Loucy (cell line): ENCODE results near the gene SLC15A5.

Source experiments
- H2AFZ ChIP-seq: fragments of 200-600 bp; sonication (generic); 2 replicates; pipeline ENCODE4 v1.6.0; 2016; ENCODE audit warnings: antibody characterized with exemption, mild to moderate bottlenecking, low read length, moderate library complexity
- H3F3A ChIP-seq: fragments of 200-600 bp; 2 replicates; pipeline ENCODE4 v1.6.0; 2016; ENCODE audit warnings: antibody characterized with exemption, low read depth, mild to moderate bottlenecking
- H3K27me3 ChIP-seq: fragments of 200-600 bp; sonication (generic); 2 replicates; pipeline ENCODE4 v1.6.1; 2014; ENCODE audit warnings: low read length, mild to moderate bottlenecking; ENCODE audit not compliant: insufficient read depth, poor library complexity, severe bottlenecking
- H3K36me3 ChIP-seq: fragments of 200-600 bp; sonication (generic); 2 replicates; pipeline ENCODE4 v1.6.1; 2016; ENCODE audit warnings: low read length; ENCODE audit not compliant: insufficient read depth
- H3K4me1 ChIP-seq: fragments of 200-600 bp; sonication (generic); 2 replicates; pipeline ENCODE4 v1.5.1; 2014; ENCODE audit warnings: low read length, mild to moderate bottlenecking; ENCODE audit not compliant: insufficient read depth, poor library complexity, severe bottlenecking
- H3K4me2 ChIP-seq: fragments of 200-600 bp; sonication (generic); 2 replicates; pipeline ENCODE4 v1.6.0; 2014; ENCODE audit warnings: antibody characterized with exemption, low read length, low read depth, mild to moderate bottlenecking; ENCODE audit not compliant: poor library complexity, severe bottlenecking
- H3K4me3 ChIP-seq: fragments of 200-600 bp; sonication (generic); 2 replicates; pipeline ENCODE4 v1.5.1; 2014; ENCODE audit warnings: low read length, mild to moderate bottlenecking, mixed read lengths; ENCODE audit not compliant: poor library complexity, severe bottlenecking
- H3K79me2 ChIP-seq: fragments of 200-600 bp; sonication (generic); 2 replicates; pipeline ENCODE4 v1.6.1; 2014; ENCODE audit warnings: low read length; ENCODE audit not compliant: insufficient read depth
- H3K9ac ChIP-seq: fragments of 200-600 bp; sonication (generic); 2 replicates; pipeline ENCODE4 v1.6.0; 2014; ENCODE audit warnings: mild to moderate bottlenecking, low read depth, low read length, moderate library complexity; ENCODE audit not compliant: poor library complexity, severe bottlenecking
- H3K9me2 ChIP-seq: fragments of 200-600 bp; sonication (generic); replicated peaks from 2 replicates; pipeline ENCODE4 v1.6.1; 2016; ENCODE audit warnings: low read depth, low read length, mixed read lengths
- H3K9me3 ChIP-seq: fragments of 200-600 bp; sonication (generic); 2 replicates; pipeline ENCODE4 v1.6.1; 2014; ENCODE audit warnings: mild to moderate bottlenecking, antibody characterized with exemption, low read length, low read depth; ENCODE audit not compliant: insufficient read depth
- H4K20me1 ChIP-seq: fragments of 200-600 bp; sonication (generic); 2 replicates; pipeline ENCODE4 v1.6.0; 2014; ENCODE audit warnings: antibody characterized with exemption, low read length, mild to moderate bottlenecking; ENCODE audit not compliant: insufficient read depth, poor library complexity, severe bottlenecking
- EZH2phosphoT487 ChIP-seq: fragments of 200-600 bp; IDR thresholded peaks from 2 replicates; pipeline ENCODE4 v1.6.1; 2018; ENCODE audit warnings: antibody characterized with exemption, mild to moderate bottlenecking, moderate library complexity, borderline replicate concordance
- TF ChIP-seq, protein P1 (sequence below): fragments of 200-600 bp; sonication (generic); conservative IDR thresholded peaks from 2 replicates; pipeline ENCODE4 v1.5.1; 2014; ENCODE audit warnings: mild to moderate bottlenecking, antibody characterized with exemption, low read length

Gene SLC15A5

DNA sequence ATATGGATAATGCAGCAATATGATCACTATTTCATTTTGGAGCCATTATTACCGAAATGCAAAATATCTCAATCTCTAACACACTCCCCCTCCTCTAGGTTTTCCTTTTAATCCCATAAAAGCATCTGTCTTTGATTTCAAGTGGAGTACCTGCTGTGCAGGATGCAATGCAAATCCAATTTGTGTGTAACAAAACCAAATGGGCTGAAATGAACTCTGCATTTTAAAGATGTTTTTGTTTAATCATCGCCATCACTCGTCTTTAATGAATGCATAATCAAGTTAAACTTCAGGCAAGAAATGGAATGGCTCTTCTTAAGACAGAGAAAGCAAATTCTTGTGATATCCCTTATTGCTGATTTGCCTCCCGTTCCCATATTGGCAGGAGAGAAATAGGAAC is 114.3 kb downstream of the SLC15A5 start:
- Histone ChIP-seq H3K4me1 (no peaks in the 10 kb centered on the region), H3K4me2 (no peak overlapping the region), H3K9me3 (no peaks in the 10 kb centered on the region), H3K9ac (no peak overlapping the region), H3K9me2 (no peaks in the 10 kb centered on the region), H4K20me1 (no peaks in the 10 kb centered on the region), H3K4me3 (no peak overlapping the region), H2AFZ (no peak overlapping the region), H3K27me3 (no peaks in the 10 kb centered on the region), H3F3A (no peaks in the 10 kb centered on the region), H3K36me3 (no peaks in the 10 kb centered on the region), H3K79me2 (no peaks in the 10 kb centered on the region)
- TF ChIP-seq, protein P1, sequence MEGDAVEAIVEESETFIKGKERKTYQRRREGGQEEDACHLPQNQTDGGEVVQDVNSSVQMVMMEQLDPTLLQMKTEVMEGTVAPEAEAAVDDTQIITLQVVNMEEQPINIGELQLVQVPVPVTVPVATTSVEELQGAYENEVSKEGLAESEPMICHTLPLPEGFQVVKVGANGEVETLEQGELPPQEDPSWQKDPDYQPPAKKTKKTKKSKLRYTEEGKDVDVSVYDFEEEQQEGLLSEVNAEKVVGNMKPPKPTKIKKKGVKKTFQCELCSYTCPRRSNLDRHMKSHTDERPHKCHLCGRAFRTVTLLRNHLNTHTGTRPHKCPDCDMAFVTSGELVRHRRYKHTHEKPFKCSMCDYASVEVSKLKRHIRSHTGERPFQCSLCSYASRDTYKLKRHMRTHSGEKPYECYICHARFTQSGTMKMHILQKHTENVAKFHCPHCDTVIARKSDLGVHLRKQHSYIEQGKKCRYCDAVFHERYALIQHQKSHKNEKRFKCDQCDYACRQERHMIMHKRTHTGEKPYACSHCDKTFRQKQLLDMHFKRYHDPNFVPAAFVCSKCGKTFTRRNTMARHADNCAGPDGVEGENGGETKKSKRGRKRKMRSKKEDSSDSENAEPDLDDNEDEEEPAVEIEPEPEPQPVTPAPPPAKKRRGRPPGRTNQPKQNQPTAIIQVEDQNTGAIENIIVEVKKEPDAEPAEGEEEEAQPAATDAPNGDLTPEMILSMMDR: no peak
- TF ChIP-seq EZH2phosphoT487: no peak

DNA sequence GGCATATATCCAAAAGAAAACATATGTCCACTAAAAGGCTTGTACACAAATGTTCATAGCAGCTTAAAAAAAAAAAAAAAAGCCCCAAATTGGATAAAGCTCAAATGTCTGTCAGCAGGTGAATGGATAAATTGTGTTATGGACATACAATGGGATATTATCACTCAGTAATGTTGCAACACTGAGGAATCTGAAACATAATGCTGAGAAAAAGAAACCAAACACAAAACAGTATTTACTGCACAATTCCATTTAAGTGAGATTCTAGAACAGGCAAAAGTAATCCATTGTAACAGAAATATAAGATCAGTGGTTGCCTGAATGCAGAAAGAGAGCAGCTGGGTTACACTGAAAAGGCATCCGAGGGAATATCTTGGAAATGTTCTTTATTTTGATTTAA is 117.9 kb downstream of the SLC15A5 start:
- no peaks in the 10 kb centered on the region for H4K20me1 ChIP-seq
- H3K9me3 ChIP-seq: no peaks in the 10 kb centered on the region
- H3K4me1 ChIP-seq: no peaks in the 10 kb centered on the region
- H3K4me2 ChIP-seq: no peak overlapping the region
- no peak for TF ChIP-seq EZH2phosphoT487
- TF ChIP-seq, protein P1: no peak
- no peaks in the 10 kb centered on the region for H3F3A ChIP-seq
- H3K36me3 ChIP-seq: no peaks in the 10 kb centered on the region
- H3K9ac ChIP-seq: no peak overlapping the region
- no peaks in the 10 kb centered on the region for H3K27me3 ChIP-seq
- no peaks in the 10 kb centered on the region for H3K9me2 ChIP-seq
- no peaks in the 10 kb centered on the region for H3K79me2 ChIP-seq
- no peak overlapping the region for H3K4me3 ChIP-seq
- H2AFZ ChIP-seq: no peak overlapping the region

DNA sequence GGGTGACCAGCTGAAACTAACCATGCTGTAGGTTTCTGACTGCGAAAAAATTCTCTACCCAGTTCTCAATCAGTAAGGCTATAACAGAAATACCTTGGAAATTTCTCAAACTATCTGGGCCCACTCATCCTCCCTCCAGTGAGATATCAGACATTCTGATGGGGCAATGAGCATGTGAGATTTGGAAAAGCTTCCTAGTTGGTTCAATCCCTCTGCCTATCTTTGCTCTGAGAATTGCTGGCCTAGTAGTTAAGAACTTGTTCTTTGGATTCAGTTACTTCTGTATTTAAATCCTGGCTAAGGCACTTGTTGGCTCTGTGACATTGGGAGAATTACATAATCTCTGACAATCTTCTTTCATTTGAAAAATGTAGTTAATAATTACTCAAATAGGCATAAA is 119.4 kb downstream of the SLC15A5 start:
- Histone ChIP-seq H3K4me3 (no peak overlapping the region), H3K9ac (no peak overlapping the region), H3F3A (no peaks in the 10 kb centered on the region), H2AFZ (no peak overlapping the region), H3K79me2 (no peaks in the 10 kb centered on the region), H4K20me1 (no peaks in the 10 kb centered on the region), H3K4me1 (no peaks in the 10 kb centered on the region), H3K36me3 (no peaks in the 10 kb centered on the region), H3K27me3 (no peaks in the 10 kb centered on the region), H3K9me3 (no peaks in the 10 kb centered on the region), H3K9me2 (no peaks in the 10 kb centered on the region), H3K4me2 (no peak overlapping the region)
- no peak for TF ChIP-seq EZH2phosphoT487
- TF ChIP-seq, protein P1: no peak
